ENCODE measurements around the gene PAPPA.

DNA sequence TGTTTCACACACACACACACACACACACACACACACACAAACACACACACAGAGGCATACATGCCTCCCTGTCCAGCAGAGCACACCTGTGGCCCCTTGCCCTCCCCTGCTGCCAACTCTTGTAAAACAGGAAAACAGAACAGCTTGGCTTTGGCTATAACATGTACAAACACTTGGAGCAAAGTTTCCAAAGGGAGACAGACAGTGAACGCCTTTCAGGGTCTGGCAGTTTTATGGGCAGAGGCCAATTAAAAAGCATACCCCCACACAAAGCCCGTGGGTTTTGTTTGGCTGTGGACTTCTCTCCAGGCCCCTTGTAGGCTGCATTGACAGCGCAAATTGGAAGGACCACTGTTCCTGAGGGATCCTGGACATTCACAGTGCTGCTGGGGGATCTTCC lies 265.6 kb downstream of the PAPPA start:
- TF ChIP-seq TAF1 (IDR thresholded peaks at IDR 0.05; ENCODE audit: low read depth, low read length) (no peak), POLR2AphosphoS5 (IDR thresholded peaks at IDR 0.05; ENCODE audit: low read depth, low read length) (no peak), POLR2A (IDR thresholded peaks at IDR 0.05; ENCODE audit: low read depth, low read length) (no peak), SPI1 (IDR thresholded peaks at IDR 0.05; ENCODE audit: low read depth, low read length) (no peak), POU2F2 (IDR thresholded peaks at IDR 0.05; ENCODE audit: low read depth, low read length) (no peak)
